ENCODE results near the gene SIRT2. TPM values are rescaled to one million over a fixed set of nuclear protein-coding genes. Genes with fewer than 3 reads are reported as not detected.
A peak's percentile ranks its signal among the peaks of the same experiment; 100 is the strongest.

The SIRT2 gene
- total and polyA plus RNA-seq, 12 donors = 46.4 to 145 (median 67.9) TPM

DNA sequence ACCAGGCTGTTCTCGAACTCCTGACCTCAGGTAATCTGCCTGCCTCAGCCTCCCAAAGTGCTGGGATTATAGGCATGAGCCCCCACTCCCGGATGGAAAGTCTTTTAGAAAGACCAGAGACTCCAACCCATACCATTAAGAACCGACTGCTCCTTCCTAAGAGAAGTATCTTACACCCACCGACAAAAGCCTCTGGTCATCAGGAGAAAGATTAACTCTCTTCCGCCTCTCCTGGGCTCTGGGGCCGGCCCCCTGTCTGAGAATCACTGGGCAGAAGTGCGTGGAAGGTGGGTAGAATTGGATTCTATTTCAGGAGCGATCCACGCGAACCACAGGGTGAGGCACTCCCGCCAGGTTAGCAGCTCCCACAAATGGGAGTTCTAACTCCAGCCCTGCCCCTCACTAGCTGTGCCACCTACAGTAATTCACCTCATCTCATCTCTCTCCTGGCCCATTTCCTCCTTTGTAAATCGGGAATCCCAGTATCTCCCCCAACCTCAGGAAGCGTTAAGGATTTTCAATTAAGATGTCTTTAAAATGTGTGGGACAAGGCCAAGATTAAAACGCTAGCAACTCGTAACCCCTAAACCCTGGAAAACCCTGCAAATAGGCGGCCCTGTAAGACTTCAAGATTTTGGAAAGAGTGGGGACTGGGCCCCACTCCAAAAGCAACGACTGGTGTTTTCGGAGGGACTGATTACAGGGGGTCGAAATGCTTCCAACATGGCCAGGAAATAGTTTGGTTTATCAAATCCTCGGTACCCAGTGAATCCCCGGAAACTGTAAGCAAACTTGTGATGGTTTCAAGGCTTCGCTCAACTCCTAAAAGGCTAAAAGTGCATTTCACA, 50.9 kb downstream of the SIRT2 start:
- intact Hi-C loops (cut with DNase I) = loop anchor here (5.0 to 10.0 kb wide), 2 partner anchors 114 to 121 kb away; no protein-coding TSS in a partner anchor
- Histone ChIP-seq H3K4me1 (replicated peaks in 1 of 2) (peaks cover 24 to 57% of the 10 kb centered on the region in 2 donors), H3K27me3 (no peaks in the 10 kb centered on the region), H3K4me3 (peak overlapping the region in 3 of 4 donors; percentile 12 to 98 (median 51)), H3K27ac (peak overlapping the region; percentile 98 to 100 (median 100)), H3K36me3 (replicated peaks in 1 of 2) (peaks cover 0 to 39% of the 10 kb centered on the region in 2 donors), H3K9me3 (replicated peaks in 1 of 3) (no peaks in the 10 kb centered on the region)
- DNase-seq = peak in 1 of 7 donors; percentile 28
- TF ChIP-seq, protein P1, sequence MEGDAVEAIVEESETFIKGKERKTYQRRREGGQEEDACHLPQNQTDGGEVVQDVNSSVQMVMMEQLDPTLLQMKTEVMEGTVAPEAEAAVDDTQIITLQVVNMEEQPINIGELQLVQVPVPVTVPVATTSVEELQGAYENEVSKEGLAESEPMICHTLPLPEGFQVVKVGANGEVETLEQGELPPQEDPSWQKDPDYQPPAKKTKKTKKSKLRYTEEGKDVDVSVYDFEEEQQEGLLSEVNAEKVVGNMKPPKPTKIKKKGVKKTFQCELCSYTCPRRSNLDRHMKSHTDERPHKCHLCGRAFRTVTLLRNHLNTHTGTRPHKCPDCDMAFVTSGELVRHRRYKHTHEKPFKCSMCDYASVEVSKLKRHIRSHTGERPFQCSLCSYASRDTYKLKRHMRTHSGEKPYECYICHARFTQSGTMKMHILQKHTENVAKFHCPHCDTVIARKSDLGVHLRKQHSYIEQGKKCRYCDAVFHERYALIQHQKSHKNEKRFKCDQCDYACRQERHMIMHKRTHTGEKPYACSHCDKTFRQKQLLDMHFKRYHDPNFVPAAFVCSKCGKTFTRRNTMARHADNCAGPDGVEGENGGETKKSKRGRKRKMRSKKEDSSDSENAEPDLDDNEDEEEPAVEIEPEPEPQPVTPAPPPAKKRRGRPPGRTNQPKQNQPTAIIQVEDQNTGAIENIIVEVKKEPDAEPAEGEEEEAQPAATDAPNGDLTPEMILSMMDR (IDR thresholded peaks at IDR 0.05) = no peak
- TF ChIP-seq POLR2A (IDR thresholded peaks at IDR 0.05) = no peak
- WGBS, 4 donors = 11 to 18% (median 13%) methylated on average over 19 to 22 of the region's 22 CpGs

DNA sequence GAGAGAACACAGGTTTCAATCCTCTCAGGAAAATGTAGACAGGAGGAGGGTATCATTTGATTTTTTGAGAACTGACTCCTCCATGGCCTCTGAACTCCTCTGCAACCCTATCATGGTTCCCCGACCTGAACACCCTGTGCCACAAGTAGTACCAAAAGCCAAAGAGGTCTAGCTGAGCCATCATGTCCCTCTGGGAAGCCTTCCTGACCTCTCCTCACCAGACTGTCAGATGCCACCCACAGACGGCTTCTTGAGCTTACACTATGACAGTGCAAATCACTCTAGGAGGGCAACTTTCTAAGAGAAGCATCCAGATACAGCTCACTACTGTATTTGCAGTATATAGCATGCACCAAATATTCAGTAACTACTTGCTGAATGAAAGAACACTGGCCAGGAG, 53.3 kb downstream of the SIRT2 start:
- no peak for DNase-seq
- TF ChIP-seq POLR2A (IDR thresholded peaks at IDR 0.05) = no peak
- TF ChIP-seq, protein P1 (IDR thresholded peaks at IDR 0.05) = no peak
- Histone ChIP-seq H3K36me3 (replicated peaks in 1 of 2) (peaks cover 0 to 64% of the 10 kb centered on the region in 2 donors), H3K27me3 (no peaks in the 10 kb centered on the region), H3K4me1 (replicated peaks in 1 of 2) (peaks cover 21 to 59% of the 10 kb centered on the region in 2 donors), H3K9me3 (replicated peaks in 1 of 3) (no peaks in the 10 kb centered on the region), H3K27ac (peak overlapping the region in 2 of 5 donors; percentile 2 to 27), H3K4me3 (no peak overlapping the region)
- 61 to 81% (median 68%) methylated on average over 2 of the region's 2 CpGs for WGBS, 4 donors
- intact Hi-C loops (cut with DNase I) = loop anchor here (5.0 to 10.0 kb wide), 2 partner anchors 111 to 119 kb away; no protein-coding TSS in a partner anchor

DNA sequence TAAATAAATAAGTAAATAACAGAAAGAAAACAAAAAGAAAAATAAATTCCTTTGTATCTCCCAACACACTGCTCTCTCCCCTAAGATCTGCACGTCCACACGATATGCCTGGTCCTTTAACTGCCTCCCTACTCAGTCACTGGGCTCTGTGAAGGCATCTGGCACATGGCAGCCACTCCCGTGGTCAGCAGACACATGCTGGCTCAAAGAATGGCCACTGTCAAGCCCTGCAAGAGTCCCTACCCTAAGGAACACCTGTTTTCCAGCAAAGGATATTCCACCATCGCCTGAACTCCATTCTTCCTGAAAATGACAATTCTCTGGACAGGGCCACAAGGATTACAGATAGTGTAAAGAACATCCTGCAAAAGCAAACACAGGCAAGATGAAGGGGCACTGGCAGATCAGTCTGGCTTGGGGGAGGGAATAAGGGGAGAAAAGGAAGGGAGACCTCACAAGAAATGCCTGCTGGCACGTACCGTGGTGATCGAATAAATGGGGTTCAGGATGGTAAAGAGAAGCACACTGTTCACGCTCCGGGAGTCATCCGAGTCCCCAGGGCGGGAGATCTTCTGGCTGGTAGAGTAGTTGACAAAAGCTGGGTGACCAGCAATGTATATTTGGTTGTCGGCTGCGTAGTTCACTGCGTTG, 53.9 kb downstream of the SIRT2 start:
- no peaks in the 10 kb centered on the region for H3K9me3 ChIP-seq (replicated peaks in 1 of 3)
- WGBS, 4 donors = 83 to 89% (median 85%) methylated on average over 14 of the region's 14 CpGs
- no peak for TF ChIP-seq POLR2A (IDR thresholded peaks at IDR 0.05)
- TF ChIP-seq, protein P1 (IDR thresholded peaks at IDR 0.05) = no peak
- DNase-seq = peak in 1 of 7 donors; percentile 4
- H3K36me3 ChIP-seq (replicated peaks in 1 of 2) = peaks cover 0 to 69% of the 10 kb centered on the region in 2 donors
- H3K4me1 ChIP-seq (replicated peaks in 1 of 2) = peaks cover 23 to 61% of the 10 kb centered on the region in 2 donors
- intact Hi-C loops (cut with DNase I) = loop anchor here (5.0 to 10.0 kb wide), 2 partner anchors 111 to 118 kb away; no protein-coding TSS in a partner anchor
- H3K27me3 ChIP-seq = no peaks in the 10 kb centered on the region
- H3K27ac ChIP-seq = peak overlapping the region in 1 of 5 donors; percentile 27
- H3K4me3 ChIP-seq = no peak overlapping the region
